ENCODE results near the gene PEX11G. TPM values are rescaled to one million over a fixed set of nuclear protein-coding genes. Genes with fewer than 3 reads are reported as not detected.
A peak's percentile ranks its signal among the peaks of the same experiment; 100 is the strongest.

The PEX11G gene
- polyA plus RNA-seq, 1 donor from 2014 or later: 1.3 TPM

DNA sequence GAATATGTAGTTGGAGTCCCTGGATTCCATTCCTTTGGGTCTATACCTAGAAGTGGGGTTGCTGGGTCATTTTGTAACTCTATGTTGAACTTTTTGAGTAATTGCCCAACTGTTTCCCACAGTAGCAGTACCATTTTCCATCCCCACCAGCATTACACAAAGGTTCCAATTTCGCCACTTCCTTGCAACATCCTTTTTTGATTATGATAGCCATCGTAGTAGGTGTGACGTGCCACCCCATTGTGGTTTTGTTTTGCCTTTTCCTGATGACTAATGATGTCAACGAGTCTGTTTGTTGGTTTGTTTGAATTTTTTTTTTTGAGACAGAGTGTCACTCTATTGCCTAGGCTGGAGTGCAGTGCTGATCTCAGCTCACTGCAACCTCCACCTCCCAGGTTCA is 3.3 kb upstream of the PEX11G start:
- H3K27ac ChIP-seq (ENCODE audit: low read length): no peak overlapping the region

DNA sequence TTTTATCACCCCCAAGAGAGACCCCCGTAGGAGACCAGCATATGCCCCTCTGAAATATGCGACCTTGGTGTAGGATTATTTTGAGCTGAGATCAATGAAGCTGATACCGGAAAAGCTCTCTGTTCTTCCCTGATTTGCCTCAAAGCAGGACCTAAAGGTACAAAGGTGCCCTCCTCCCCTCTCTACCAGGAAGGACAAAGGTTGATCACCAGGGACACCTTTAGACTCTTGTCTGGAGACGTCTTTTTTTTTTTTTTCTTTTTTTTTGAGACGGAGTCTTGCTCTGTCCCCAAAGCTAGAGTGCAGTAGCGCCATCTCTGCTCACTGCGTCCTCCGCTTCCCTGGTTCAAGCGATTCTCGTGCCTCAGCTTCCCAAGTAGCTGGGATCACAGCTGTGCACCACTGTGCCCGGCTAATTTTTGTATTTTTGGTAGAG is 792 bp upstream of the PEX11G start:
- TF ChIP-seq SMC3 (conservative IDR thresholded peaks at IDR 0.05; ENCODE audit: poor library complexity) (no peak), POLR2AphosphoS5 (IDR thresholded peaks at IDR 0.05) (no peak), RAD21 (conservative IDR thresholded peaks at IDR 0.05) (no peak), MXI1 (conservative IDR thresholded peaks at IDR 0.05; ENCODE audit: poor library complexity, severe bottlenecking) (no peak), EZH2 (IDR thresholded peaks at IDR 0.05; ENCODE audit: borderline replicate concordance, insufficient read depth, low read length, poor library complexity, severe bottlenecking) (no peak)
- TF ChIP-seq, protein P1, sequence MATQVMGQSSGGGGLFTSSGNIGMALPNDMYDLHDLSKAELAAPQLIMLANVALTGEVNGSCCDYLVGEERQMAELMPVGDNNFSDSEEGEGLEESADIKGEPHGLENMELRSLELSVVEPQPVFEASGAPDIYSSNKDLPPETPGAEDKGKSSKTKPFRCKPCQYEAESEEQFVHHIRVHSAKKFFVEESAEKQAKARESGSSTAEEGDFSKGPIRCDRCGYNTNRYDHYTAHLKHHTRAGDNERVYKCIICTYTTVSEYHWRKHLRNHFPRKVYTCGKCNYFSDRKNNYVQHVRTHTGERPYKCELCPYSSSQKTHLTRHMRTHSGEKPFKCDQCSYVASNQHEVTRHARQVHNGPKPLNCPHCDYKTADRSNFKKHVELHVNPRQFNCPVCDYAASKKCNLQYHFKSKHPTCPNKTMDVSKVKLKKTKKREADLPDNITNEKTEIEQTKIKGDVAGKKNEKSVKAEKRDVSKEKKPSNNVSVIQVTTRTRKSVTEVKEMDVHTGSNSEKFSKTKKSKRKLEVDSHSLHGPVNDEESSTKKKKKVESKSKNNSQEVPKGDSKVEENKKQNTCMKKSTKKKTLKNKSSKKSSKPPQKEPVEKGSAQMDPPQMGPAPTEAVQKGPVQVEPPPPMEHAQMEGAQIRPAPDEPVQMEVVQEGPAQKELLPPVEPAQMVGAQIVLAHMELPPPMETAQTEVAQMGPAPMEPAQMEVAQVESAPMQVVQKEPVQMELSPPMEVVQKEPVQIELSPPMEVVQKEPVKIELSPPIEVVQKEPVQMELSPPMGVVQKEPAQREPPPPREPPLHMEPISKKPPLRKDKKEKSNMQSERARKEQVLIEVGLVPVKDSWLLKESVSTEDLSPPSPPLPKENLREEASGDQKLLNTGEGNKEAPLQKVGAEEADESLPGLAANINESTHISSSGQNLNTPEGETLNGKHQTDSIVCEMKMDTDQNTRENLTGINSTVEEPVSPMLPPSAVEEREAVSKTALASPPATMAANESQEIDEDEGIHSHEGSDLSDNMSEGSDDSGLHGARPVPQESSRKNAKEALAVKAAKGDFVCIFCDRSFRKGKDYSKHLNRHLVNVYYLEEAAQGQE (IDR thresholded peaks at IDR 0.05; ENCODE audit: borderline replicate concordance): no peak
- TF ChIP-seq, protein P2, sequence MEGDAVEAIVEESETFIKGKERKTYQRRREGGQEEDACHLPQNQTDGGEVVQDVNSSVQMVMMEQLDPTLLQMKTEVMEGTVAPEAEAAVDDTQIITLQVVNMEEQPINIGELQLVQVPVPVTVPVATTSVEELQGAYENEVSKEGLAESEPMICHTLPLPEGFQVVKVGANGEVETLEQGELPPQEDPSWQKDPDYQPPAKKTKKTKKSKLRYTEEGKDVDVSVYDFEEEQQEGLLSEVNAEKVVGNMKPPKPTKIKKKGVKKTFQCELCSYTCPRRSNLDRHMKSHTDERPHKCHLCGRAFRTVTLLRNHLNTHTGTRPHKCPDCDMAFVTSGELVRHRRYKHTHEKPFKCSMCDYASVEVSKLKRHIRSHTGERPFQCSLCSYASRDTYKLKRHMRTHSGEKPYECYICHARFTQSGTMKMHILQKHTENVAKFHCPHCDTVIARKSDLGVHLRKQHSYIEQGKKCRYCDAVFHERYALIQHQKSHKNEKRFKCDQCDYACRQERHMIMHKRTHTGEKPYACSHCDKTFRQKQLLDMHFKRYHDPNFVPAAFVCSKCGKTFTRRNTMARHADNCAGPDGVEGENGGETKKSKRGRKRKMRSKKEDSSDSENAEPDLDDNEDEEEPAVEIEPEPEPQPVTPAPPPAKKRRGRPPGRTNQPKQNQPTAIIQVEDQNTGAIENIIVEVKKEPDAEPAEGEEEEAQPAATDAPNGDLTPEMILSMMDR (IDR thresholded peaks at IDR 0.05; ENCODE audit: poor library complexity, severe bottlenecking): no peak
- H3K79me2 ChIP-seq (replicated peaks; ENCODE audit: insufficient read depth, low read length): no peaks in the 10 kb centered on the region
- no peaks in the 10 kb centered on the region for H3K9me3 ChIP-seq (ENCODE audit: low read length)
- H2AFZ ChIP-seq (ENCODE audit: low read depth, low read length): peak overlapping the region; percentile 69
- H3K4me2 ChIP-seq (ENCODE audit: low read length): no peak overlapping the region
- no peaks in the 10 kb centered on the region for H3K9me2 ChIP-seq (ENCODE audit: insufficient read depth, low read length)
- H3K4me3 ChIP-seq (ENCODE audit: low read length): peak overlapping the region; percentile 64
- H3F3A ChIP-seq (ENCODE audit: insufficient read depth, low read length, poor library complexity, severe bottlenecking): no peaks in the 10 kb centered on the region
- H3K36me3 ChIP-seq (ENCODE audit: insufficient read depth, low read length): no peaks in the 10 kb centered on the region
- H4K20me1 ChIP-seq (ENCODE audit: insufficient read depth): no peaks in the 10 kb centered on the region
- no peaks in the 10 kb centered on the region for H3K27me3 ChIP-seq (ENCODE audit: insufficient read depth, low read depth, low read length)
- peak overlapping the region; percentile 69 for H3K27ac ChIP-seq (ENCODE audit: low read length)
- H3K9ac ChIP-seq (ENCODE audit: low read length): peak overlapping the region; percentile 64

More for the DNA sequence above, 3.3 kb upstream of the PEX11G start:
- H3K79me2 ChIP-seq (replicated peaks; ENCODE audit: insufficient read depth, low read length): no peaks in the 10 kb centered on the region
- no peak overlapping the region for H3K4me3 ChIP-seq (ENCODE audit: low read length)
- H3K4me2 ChIP-seq (ENCODE audit: low read length): no peak overlapping the region
- no peaks in the 10 kb centered on the region for H3K9me3 ChIP-seq (ENCODE audit: low read length)
- no peak overlapping the region for H3K9ac ChIP-seq (ENCODE audit: low read length)
- H3F3A ChIP-seq (ENCODE audit: insufficient read depth, low read length, poor library complexity, severe bottlenecking): no peaks in the 10 kb centered on the region
- no peaks in the 10 kb centered on the region for H3K36me3 ChIP-seq (ENCODE audit: insufficient read depth, low read length)
- H2AFZ ChIP-seq (ENCODE audit: low read depth, low read length): no peak overlapping the region
- H3K9me2 ChIP-seq (ENCODE audit: insufficient read depth, low read length): no peaks in the 10 kb centered on the region
- H4K20me1 ChIP-seq (ENCODE audit: insufficient read depth): no peaks in the 10 kb centered on the region
- TF ChIP-seq EP300 (conservative IDR thresholded peaks at IDR 0.05; ENCODE audit: poor library complexity, severe bottlenecking) (no peak), EZH2 (IDR thresholded peaks at IDR 0.05; ENCODE audit: borderline replicate concordance, insufficient read depth, low read length, poor library complexity, severe bottlenecking) (no peak), SMC3 (conservative IDR thresholded peaks at IDR 0.05; ENCODE audit: poor library complexity) (no peak), TAF1 (IDR thresholded peaks at IDR 0.05; ENCODE audit: low read depth) (no peak), RAD21 (conservative IDR thresholded peaks at IDR 0.05) (no peak)
- H3K27me3 ChIP-seq (ENCODE audit: insufficient read depth, low read depth, low read length): no peaks in the 10 kb centered on the region
